Measurements from ENCODE around the gene ATG4D.
A peak's percentile ranks its signal among the peaks of the same experiment; 100 is the strongest.

The ATG4D gene

GRCh38 chr19:10543420-10544241 lies at the start of gene ATG4D:
ATG4D (plus strand) TSS chr19:10543904; CDS start chr19:10544091, 187 bp downstream.
- DNase-seq = peak; percentile 79

GRCh38 chr19:10497371-10497770 lies 46.3 kb upstream of the ATG4D start:
- DNase-seq = no peak

GRCh38 chr19:10499550-10500246 lies 44.0 kb upstream of the ATG4D start:
- DNase-seq = no peak

DNA sequence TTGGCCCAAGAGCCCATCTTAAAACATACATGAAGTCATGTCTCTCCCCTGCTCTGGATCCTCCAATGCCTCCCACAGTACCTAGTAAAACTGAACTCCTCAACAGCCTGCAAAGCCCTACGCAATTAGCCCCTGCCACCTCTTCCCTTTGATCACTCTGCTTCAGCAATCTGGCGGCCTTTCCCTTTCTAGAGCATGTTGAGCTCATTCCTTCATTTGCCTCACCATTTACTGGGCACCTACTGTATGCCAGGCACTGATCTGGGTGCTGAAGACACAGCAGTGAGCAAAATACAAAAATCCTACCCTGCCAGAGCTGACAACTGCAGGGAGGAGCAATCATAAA lies 43.5 kb upstream of the ATG4D start:
- no peak for DNase-seq

GRCh38 chr19:10501971-10502523 lies 41.7 kb upstream of the ATG4D start:
- peak; percentile 42 for DNase-seq

GRCh38 chr19:10502524-10503001 lies 41.1 kb upstream of the ATG4D start:
- peak; percentile 88 for DNase-seq

DNA sequence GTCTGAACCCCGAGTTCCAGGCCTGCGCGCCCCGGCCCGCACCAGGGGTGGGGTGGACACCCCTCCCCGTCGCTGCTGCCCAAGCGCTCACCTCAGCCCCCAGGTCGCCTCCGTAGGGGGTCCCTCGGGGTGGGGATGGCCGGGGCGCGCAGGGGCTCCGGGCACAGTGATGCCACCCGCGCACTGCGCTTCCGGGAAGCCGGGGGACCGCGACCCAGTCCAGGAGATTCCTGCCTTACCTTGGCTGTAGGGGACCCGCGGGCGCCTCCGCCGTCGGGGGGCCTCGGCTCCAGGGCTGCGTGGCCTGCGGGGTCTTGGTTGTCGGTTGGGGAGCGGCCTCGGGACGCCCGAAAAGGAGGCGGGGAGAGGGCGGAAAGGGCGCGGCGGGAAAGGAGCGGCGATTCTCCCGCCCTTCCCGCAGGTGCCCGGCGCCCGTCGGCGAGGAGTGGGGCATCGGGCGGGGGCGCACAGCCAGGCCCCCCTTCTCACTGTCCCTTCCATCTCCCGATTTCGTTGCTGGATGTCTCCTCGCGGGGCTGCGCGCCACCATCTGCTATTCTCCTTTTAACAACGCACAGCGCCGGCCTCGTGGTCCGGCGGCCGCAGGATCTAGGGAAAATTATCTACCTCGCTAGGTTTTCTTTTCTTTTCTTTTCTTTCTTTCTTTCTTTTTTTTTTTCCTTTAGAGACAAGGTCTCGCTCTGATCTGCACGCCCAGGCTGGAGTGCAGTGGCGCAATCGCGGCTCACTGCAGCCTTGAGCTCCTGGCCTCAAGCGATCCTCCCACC lies 40.5 kb upstream of the ATG4D start, which contains the start of gene KEAP1:
TSS of gene KEAP1 (minus strand) at position 355 of the 788 bp plus-strand sequence. CDS start 3,323 bp downstream, outside the sequence.
- no peak for DNase-seq

DNA sequence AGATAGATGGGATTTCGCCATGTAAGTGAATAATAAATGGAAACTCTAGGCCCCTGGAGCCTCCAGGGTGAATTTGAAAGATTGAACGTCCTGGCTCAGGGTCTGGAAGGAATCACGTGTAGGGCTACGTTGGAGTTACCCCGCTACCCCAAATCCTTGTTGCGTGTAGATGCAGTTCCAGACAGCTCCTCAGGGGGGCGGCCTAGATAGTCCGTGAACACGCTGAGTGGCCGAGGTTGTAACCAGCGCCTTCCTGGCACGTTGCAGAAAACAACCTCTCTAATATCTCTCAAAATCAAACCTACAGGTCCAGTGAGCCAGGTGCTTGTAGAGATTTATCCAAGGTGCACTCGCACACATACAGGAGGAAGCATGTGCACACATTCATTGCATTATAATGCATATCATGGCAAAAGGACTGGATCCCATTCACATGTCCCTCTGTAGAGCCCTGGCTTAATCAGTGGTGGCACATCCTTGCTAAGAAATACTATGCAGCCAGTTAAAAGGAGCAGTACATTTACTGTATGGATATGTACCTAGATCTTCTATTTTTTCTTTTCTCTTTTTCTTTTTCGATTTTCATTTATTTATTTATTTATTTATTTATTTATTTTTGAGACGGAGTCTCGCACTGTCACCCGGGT lies 38.0 kb upstream of the ATG4D start:
- DNase-seq = peak; percentile 71

- no peak for DNase-seq
These were observed 35.7 kb upstream of the ATG4D start for GRCh38 chr19:10508036-10508435.

- no peak for DNase-seq
These were observed 35.0 kb upstream of the ATG4D start for GRCh38 chr19:10508707-10509106.

- peak; percentile 35 for DNase-seq
These were observed 33.4 kb upstream of the ATG4D start for GRCh38 chr19:10510301-10510802.

DNA sequence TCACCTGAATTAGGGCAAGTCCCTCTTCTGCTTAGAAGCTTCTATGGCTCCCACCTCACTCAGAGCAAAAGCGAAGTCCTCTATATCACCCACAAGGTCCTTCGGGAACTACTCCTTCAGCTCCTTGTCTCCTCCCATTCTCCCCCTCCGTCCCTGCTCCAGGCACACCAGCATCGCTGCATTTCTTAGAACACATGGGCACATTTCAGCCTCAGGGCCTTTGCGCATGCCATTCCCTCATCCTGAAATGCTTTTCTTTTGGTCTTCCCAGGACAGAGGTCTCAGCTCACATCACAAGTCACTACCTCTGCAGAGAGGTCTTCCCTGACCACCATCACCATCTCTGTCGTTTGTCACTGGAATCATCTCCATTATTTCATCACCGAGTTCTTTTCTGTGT lies 30.5 kb upstream of the ATG4D start:
- DNase-seq = no peak

DNA sequence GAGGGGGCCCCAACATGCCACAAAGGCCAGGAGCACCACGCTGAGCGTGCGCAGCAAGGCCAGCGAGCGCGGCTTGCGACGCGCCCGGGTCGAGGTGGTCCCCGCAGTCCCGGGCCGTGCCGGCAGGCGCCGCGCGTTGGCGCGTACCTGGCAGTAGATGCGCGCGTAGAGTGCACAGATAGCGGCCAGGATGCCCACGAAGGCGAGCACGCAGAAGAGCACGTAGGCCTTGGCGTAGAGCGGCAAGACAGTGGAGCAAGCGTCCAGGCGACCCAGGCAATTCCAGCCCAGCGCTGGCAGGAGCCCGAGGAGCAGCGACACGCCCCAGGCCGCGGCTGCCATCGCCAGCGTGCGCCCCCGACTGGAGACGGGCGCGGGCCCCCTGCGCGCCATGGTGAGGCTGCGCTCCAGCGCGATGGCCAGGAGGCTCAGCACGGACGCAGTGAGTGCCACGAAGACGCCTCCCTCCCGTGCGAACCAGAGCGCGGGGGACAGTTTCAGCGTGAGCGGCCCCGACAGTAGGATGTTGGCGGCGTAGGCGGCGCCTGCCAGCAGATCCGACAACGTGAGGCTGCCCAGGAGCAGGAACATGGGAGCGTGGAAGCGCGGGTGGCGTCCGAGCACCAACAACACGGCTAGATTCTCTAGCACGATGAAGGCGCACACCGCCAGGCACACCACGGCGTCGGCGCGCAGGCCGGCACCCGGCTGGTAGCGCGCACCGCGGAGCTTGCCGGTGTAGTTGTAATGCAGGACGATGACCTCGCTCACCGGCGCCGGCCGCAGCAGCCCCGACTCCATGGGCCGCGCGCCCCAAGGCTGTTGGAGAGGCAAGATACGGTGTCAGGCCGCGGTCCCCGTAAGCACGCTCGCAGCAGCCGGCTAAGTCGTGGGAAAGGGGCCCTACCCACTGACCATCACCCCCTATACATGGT lies 29.2 kb upstream of the ATG4D start:
- peak; percentile 31 for DNase-seq

DNA sequence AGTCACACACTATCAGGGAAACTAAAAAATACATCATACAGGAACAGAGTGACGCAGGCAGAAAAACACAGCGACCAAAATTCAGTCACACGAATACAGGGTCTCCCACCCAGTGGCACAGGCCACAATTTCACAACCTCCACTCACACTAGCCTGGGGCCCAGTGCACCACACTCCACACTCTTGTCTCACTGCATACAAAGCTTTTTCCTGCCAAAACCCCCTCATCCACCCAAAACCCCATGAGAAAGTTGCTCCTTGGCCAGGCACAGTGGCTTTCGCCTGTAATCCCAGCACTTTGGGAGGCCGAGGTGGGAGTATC lies 27.7 kb upstream of the ATG4D start:
- DNase-seq = peak; percentile 68

DNA sequence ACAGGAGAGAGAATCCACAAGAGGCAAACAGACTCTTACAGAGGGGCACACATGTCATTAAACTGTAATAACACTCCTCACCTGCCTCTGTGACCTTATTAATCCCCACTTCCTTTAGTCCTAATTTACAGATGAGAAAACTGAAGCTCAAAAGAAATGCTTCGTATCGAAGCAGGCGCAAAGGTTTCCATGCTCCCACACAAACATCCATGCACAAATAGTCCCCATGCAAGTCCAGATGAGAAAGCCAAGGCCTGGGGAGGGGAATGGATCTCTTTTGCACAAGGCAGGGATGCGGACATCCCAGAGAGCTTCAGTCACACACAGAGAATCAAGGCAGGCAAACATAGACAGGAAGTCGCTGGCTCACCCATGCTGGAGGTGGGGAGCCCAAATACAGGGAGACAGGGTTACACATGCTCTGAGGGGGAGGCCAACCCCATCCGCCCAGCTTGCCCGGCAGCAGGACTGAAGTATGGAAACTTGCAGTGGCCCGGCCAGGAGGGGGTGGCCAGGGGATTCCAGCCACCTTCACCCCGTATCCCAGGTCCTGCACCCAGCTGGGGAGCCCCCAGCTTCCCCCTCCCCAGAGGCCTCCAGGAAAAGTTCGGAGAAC lies 26.9 kb upstream of the ATG4D start:
- no peak for DNase-seq

DNA sequence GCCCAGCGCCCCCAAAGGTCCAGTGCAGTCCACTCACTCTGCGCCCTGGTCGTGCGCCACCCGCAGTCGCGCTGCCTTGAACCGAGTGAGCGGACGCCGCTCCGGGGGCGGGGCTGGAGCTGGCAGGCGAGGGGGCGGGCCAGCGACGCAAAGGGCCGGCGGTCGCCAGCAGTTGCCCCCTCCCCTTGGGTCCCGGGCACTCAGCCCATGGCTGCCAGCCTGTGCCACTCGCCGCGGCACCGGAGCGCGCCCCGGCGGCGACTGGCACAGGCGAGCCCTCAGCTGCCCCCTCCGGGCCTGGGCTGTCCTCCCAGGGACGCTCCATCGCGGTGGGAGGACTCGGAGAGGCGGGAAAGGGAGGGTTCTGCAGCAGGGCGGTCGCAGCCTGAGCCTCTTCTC lies 26.3 kb upstream of the ATG4D start, which contains the start of gene S1PR5:
TSS of gene S1PR5 (minus strand) at position 87 of the 399 bp plus-strand sequence. CDS start 2,436 bp downstream, outside the sequence.
- peak; percentile 26 for DNase-seq

DNA sequence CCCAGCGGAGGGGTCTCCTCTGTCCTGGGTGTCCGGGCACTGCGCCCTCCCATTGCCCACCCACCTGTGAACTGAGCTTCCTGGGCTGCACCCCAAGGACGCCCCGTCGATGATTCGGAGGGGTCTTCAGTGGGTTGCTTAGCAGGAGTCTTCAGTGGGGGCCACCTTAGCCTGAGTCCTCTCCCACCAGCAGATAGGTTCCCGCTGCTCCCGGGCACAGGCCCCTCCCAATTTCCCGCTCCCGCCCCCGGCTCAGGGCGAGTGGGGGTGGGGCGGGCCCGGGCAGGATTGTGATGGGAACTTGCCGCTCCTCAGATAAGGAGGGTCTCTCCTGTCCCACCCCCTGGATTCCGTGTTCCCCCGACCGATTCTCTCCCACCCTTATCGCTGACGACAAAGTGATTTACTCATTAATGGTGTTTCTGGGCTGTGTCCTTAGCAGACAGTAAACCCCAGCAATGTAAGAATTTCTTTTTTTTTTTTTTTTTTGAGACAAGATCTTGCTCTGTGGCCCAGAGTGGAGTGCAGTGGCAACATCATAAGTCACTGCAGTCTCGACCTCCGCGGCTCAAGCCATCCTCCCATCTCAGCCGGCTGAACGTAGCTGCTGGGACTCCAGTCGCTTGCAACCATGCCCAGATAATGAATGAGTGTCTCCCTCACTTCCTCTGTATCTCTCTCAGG lies 25.8 kb upstream of the ATG4D start:
- no peak for DNase-seq

DNA sequence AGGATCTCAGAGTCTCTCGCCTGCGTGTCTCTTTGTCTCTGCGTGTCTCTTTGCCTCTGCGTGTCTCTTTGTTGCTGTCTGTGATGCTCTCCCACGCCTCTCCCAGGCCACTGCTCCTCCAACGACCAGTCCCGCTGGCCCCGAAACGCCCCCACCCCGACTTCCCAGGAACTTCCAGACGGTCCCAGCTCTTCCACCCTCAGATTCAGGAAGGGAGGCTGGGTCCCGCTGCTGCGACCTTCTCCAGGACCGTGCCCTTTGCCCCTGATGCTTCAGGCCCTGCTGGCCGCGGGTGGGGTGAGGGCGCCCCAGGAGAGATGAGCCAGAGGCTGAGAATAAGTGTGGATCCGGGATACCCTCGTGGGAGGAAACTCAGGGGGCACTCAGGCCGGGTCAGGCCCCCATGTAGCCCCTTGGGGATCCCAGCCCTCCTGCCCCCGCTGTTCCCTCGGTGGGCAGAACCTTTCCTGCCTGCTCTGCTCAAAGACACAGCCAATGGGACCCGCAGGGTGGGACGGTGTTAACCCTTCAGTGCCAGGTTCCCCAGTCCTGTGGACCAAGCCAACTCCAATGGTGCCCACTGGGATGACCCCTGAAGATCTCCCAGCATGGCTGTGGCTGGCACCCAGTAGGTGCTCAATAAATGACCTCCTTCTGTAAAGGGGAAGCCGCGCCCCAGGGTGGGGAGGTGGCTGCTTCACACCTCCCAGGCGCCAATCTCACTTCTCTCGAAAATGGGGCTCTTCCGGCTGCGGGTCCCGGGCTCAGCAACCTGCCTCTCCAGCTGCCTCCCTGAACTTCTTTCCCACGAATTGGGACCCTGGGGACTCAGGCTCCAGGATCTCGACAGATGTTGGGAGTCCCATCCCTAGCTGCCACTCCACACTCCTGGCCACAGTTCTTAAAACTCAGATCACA lies 25.0 kb upstream of the ATG4D start:
- DNase-seq = no peak

- DNase-seq = no peak
These were observed 24.3 kb upstream of the ATG4D start for GRCh38 chr19:10519421-10519820.
